Right ventricle myocardium inferior (tissue), 1 donor: ENCODE results near the gene GLOD4. TPM values are rescaled to one million over a fixed set of nuclear protein-coding genes. Genes with fewer than 3 reads are reported as not detected.

Experiments
- ATAC-seq: fragments of 200-7000 bp; cut with Tn5 transposase; one replicate; pipeline ENCODE4 v1.9.1; 2020; ENCODE audit warnings: mild to moderate bottlenecking, moderate library complexity
- DNase-seq: peaks from one replicate; pipeline ENCODE4 v3.0.0; 2021; ENCODE audit errors: missing footprints
- intact Hi-C: fragments of 100-400 bp; cut with DNase I; formaldehyde crosslinking; loops from one replicate; pipeline ENCODE4 v1.11.0; 2022
- total RNA-seq: library from RNA; stranded (reverse); fragmentation: NEBNext Ultra II Directional; extraction: Animal tissue kit (Norgen Biotek cat#: 25700); gene quantifications from one replicate; pipeline ENCODE4 v1.2.1, GENCODE V29; 2021
- donor health status: DM: no; HTN: yes; CAD: no; lungs with severe emphysema.

Gene GLOD4
- total RNA-seq, 1 donor from 2014 or later, result 21.2 TPM

- ATAC-seq, result no peak
- DNase-seq, result no peak
- intact Hi-C loops, result no loop called here
Observed at GRCh38 chr17:726271-726919, 55.7 kb downstream of the GLOD4 start.

- intact Hi-C loops, result no loop called here
- DNase-seq (no peak), ATAC-seq (no peak)
Observed at GRCh38 chr17:725746-726145, 56.3 kb downstream of the GLOD4 start.

- intact Hi-C loops, result no loop called here
- ATAC-seq, result no peak
Observed at GRCh38 chr17:725084-725483, 57.0 kb downstream of the GLOD4 start.

GRCh38 chr17:721540-721937, 60.5 kb downstream of the GLOD4 start:
- intact Hi-C loops, result no loop called here

More at GRCh38 chr17:725084-725483, 57.0 kb downstream of the GLOD4 start:
- DNase-seq, result no peak

GRCh38 chr17:720706-721539, 61.2 kb downstream of the GLOD4 start:
- ATAC-seq (no peak), DNase-seq (no peak)

More at GRCh38 chr17:721540-721937, 60.5 kb downstream of the GLOD4 start:
- ATAC-seq, result no peak
- DNase-seq, result no peak

GRCh38 chr17:718075-718474, 64.0 kb downstream of the GLOD4 start:
- no peak for ATAC-seq
- DNase-seq, result no peak
- intact Hi-C loops, result no loop called here

More at GRCh38 chr17:720706-721539, 61.2 kb downstream of the GLOD4 start:
- intact Hi-C loops, result no loop called here

Other genes starting within 250 kb of the GLOD4 start
- gene VPS53, start 67.4 kb downstream of the GLOD4 start, total RNA-seq, result 33.5 TPM
- gene TLCD3A, start 49.7 kb downstream of the GLOD4 start, total RNA-seq, result 2.5 TPM
- gene GEMIN4, start 30.0 kb downstream of the GLOD4 start, total RNA-seq, result 12.6 TPM
- gene MRM3, start 73 bp upstream of the GLOD4 start, total RNA-seq, result 18.7 TPM
- gene NXN, start 197.5 kb upstream of the GLOD4 start, total RNA-seq, result 18.5 TPM
- 17.3 TPM for gene TIMM22, start 214.8 kb upstream of the GLOD4 start, total RNA-seq